ENCODE measurements around the gene GPAM. TPM values are rescaled to one million over a fixed set of nuclear protein-coding genes. Genes with fewer than 3 reads are reported as not detected.

The GPAM gene
- total and polyA plus RNA-seq, 10 of the 15 experiments (the other 5 are each of a cell fraction or from before 2014, with no cell fraction given), result 3.3 to 9.4 (median 7.4) TPM

DNA sequence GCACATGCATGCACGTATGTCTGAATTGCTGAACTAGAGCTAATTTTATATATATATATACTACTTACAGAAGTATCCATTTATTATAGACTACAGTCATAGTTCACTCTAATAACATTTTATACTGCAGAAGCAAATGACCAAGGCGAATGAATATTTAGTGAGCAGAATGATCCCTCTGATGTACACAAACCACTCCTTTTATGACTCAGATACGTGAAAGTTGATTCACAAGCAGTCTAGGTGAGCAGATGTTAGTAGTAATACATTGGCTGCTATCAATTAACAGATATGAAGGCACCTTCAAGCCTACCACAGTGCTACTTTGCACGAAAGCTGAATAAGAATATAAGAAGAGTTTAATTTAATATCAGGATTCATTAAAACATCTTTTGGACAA is 10.4 kb downstream of the GPAM start (continued):
- TF ChIP-seq, protein P1, sequence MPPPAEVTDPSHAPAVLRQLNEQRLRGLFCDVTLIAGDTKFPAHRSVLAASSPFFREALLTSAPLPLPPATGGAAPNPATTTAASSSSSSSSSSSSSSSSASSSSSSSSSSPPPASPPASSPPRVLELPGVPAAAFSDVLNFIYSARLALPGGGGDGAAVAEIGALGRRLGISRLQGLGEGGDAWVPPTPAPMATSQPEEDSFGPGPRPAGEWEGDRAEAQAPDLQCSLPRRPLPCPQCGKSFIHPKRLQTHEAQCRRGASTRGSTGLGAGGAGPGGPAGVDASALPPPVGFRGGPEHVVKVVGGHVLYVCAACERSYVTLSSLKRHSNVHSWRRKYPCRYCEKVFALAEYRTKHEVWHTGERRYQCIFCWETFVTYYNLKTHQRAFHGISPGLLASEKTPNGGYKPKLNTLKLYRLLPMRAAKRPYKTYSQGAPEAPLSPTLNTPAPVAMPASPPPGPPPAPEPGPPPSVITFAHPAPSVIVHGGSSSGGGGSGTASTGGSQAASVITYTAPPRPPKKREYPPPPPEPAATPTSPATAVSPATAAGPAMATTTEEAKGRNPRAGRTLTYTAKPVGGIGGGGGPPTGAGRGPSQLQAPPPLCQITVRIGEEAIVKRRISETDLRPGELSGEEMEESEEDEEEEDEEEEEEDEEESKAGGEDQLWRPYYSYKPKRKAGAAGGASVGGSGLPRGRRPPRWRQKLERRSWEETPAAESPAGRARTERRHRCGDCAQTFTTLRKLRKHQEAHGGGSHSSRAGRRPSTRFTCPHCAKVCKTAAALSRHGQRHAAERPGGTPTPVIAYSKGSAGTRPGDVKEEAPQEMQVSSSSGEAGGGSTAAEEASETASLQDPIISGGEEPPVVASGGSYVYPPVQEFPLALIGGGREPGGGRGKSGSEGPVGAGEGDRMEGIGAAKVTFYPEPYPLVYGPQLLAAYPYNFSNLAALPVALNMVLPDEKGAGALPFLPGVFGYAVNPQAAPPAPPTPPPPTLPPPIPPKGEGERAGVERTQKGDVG (CRISPR knock-in tag; IDR thresholded peaks at IDR 0.05), result no peak
- TF ChIP-seq, protein P2, sequence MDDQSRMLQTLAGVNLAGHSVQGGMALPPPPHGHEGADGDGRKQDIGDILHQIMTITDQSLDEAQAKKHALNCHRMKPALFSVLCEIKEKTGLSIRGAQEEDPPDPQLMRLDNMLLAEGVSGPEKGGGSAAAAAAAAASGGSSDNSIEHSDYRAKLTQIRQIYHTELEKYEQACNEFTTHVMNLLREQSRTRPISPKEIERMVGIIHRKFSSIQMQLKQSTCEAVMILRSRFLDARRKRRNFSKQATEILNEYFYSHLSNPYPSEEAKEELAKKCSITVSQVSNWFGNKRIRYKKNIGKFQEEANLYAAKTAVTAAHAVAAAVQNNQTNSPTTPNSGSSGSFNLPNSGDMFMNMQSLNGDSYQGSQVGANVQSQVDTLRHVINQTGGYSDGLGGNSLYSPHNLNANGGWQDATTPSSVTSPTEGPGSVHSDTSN (IDR thresholded peaks at IDR 0.05; ENCODE audit: insufficient replicate concordance, low read depth, low read length), result no peak
- TF ChIP-seq CHD4 (IDR thresholded peaks at IDR 0.05) (no peak), KDM1A (IDR thresholded peaks at IDR 0.05; ENCODE audit: borderline replicate concordance) (no peak), FOS (IDR thresholded peaks at IDR 0.05; ENCODE audit: borderline replicate concordance, extremely low read depth, insufficient read length) (no peak)

DNA sequence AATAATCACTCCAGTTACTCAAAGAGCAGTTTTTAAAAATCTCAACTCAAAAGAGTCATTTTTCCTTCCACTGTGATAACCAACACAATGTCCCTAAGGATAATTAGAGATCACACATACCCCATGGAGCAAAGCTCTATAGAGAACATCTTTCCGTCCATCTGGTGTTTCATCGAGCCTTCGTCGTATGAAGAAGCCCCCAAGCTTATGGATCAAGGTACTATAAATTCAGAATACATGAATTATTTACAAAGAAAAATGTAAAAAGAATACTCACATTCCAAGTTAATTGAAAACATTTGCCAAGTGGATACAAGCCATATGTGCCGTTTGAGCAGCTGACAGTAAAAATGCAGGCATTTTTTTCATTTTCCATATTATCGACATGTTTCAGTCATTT is 14.8 kb downstream of the GPAM start:
- WGBS (ENCODE audit: insufficient coverage, insufficient replicate concordance, low lambda C conversion rate, missing lambda C conversion rate), result 96% methylated on average over 6 of the region's 6 CpGs
- ChIA-PET CTCF (interaction anchor here (0.5 to 1.0 kb wide), 2 partner anchors 32 to 33 kb away, joined by 3 read pairs; no protein-coding TSS in a partner anchor), POLR2A (no interaction called here), RAD21 (ENCODE audit: unreplicated experiment) (no interaction called here), SMC1A (ENCODE audit: uncharacterized antibody, unreplicated experiment) (no interaction called here)
- Histone ChIP-seq H4K20me1 (ENCODE audit: control insufficient read depth, insufficient read depth) (no peaks in the 10 kb centered on the region), H3K4me3 (no peak overlapping the region), H3K4me1 (ENCODE audit: control insufficient read depth, insufficient read depth, low read length) (no peaks in the 10 kb centered on the region), H3K36me3 (ENCODE audit: control insufficient read depth in 2 of 2, insufficient read depth in 2 of 2, low read length in 1 of 2) (peaks cover 1 to 19% of the 10 kb centered on the region in 2 experiments; a peak in 2 of 4 replicates), H2AFZ (ENCODE audit: control insufficient read depth, low read depth, low read length) (no peak overlapping the region), H3K4me2 (ENCODE audit: control insufficient read depth, insufficient read depth) (no peak overlapping the region), H3K9ac (ENCODE audit: control insufficient read depth, insufficient read depth, low read length) (no peak overlapping the region), H3K27ac (ENCODE audit: control insufficient read depth, insufficient read depth) (no peak overlapping the region), H3K79me2 (ENCODE audit: control insufficient read depth, insufficient read depth, low read length) (no peaks in the 10 kb centered on the region), H3K27me3 (replicated peaks in 1 of 2; ENCODE audit: control insufficient read depth in 2 of 2, insufficient read depth in 2 of 2, low read length in 1 of 2) (no peaks in the 10 kb centered on the region), H3K9me3 (replicated peaks; ENCODE audit: control insufficient read depth, insufficient read depth, low read length) (no peaks in the 10 kb centered on the region)
- FAIRE-seq (no peak), ATAC-seq (no peak), DNase-seq (ENCODE audit: low read depth, low spot score) (no peak)
- BruUV-seq (replicated peaks), result no TSS peak
- in situ Hi-C loops (cut with MboI), result no loop called here
- intact Hi-C loops (cut with micrococcal nuclease; ENCODE audit: unreplicated experiment), result loop anchor here (10.0 kb wide), 1 partner anchor 266 kb away; no protein-coding TSS in a partner anchor
- TF ChIP-seq RELA (IDR thresholded peaks at IDR 0.05; ENCODE audit: borderline replicate concordance, partially characterized antibody) (no peak), MYB (IDR thresholded peaks at IDR 0.05; ENCODE audit: borderline replicate concordance, low read depth, low read length) (no peak), POU2F2 (IDR thresholded peaks at IDR 0.05; ENCODE audit: borderline replicate concordance, low read depth, low read length) (no peak), IRF4 (IDR thresholded peaks at IDR 0.05; ENCODE audit: low read depth, low read length) (no peak), SMAD5 (IDR thresholded peaks at IDR 0.05; ENCODE audit: low read depth) (no peak), FOS (IDR thresholded peaks at IDR 0.05; ENCODE audit: borderline replicate concordance, extremely low read depth, insufficient read length) (no peak), NR2F1 (conservative IDR thresholded peaks at IDR 0.05) (no peak), CBX5 (IDR thresholded peaks at IDR 0.05; ENCODE audit: low read depth) (no peak), POLR2A (IDR thresholded peaks at IDR 0.05; ENCODE audit: low read depth, low read length) (no peak), ZSCAN29 (IDR thresholded peaks at IDR 0.05) (no peak), HDAC6 (IDR thresholded peaks at IDR 0.05; ENCODE audit: unreplicated experiment) (no peak), HDAC2 (IDR thresholded peaks at IDR 0.05) (no peak), YBX1 (IDR thresholded peaks at IDR 0.05) (no peak), CHD4 (IDR thresholded peaks at IDR 0.05) (no peak), RELB (IDR thresholded peaks at IDR 0.05; ENCODE audit: low read depth) (no peak), SUPT20H (IDR thresholded peaks at IDR 0.05; ENCODE audit: borderline replicate concordance, control insufficient read depth, low read depth, low read length) (no peak)
